A549 treated with AZD2906 at 1 μM for 4 hours (cell line): Measurements from ENCODE around the gene MIX23. TPM values are rescaled to one million over a fixed set of nuclear protein-coding genes. Genes with fewer than 3 reads are reported as not detected.

Experiments used
- total RNA-seq: library from RNA; stranded (reverse); fragments of 200-300 nt; extraction: Qiagen RNA extraction; gene quantifications from 5 replicates; pipeline ENCODE4 v1.2.3, GENCODE V29; 2022

MIX23 gene
- total RNA-seq, result 42.5 to 60.6 TPM (median 44.8 TPM) in 5 replicates

DNA sequence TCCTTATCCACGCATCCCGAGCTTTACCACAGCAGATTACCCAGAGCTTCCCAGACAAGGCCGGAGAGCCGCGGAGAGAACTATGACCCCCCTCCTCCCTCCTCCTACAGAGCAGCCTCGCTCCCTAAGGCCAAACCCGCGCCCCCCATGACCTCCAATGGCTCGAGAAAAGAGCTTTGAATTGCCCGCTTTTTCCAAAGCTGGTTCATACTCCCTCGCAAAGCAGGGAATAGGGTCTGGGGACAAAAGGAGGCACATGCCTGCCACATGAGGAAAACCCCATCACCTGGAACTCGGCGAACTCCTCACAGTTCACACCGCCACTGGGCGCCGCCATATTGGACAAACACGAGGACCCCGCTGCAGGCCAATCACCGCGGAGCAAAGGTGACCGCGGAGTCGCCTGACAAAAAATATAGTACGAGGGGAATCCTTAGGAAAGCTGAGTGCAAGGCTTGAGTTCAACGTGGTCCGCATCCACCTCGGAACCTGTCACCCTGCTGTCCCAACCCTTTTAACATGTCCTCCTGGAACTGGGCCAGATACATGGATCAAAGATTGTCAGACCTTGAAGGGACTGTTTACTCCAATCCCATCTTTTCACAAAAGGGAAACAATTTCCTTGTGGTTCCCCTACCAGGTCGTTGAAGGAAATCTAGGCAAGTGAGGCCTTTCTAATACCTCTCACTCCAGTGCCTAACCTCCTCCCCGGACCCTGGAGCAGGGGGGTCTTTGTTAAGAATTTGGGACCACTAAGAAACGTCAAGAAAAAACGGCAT, at the start of gene MIX23:
Gene MIX23, minus strand, starts transcription at position 344 of the 779 bp plus-strand sequence. Its CDS starts 7 bp downstream, at position 337.

GRCh38 chr3:122415762-122416654, 33.0 kb upstream of the MIX23 start, which contains the start of gene WDR5B:
Gene WDR5B, minus strand, starts transcription at chr3:122416062. Its CDS starts 534 bp downstream, at chr3:122415528.

DNA sequence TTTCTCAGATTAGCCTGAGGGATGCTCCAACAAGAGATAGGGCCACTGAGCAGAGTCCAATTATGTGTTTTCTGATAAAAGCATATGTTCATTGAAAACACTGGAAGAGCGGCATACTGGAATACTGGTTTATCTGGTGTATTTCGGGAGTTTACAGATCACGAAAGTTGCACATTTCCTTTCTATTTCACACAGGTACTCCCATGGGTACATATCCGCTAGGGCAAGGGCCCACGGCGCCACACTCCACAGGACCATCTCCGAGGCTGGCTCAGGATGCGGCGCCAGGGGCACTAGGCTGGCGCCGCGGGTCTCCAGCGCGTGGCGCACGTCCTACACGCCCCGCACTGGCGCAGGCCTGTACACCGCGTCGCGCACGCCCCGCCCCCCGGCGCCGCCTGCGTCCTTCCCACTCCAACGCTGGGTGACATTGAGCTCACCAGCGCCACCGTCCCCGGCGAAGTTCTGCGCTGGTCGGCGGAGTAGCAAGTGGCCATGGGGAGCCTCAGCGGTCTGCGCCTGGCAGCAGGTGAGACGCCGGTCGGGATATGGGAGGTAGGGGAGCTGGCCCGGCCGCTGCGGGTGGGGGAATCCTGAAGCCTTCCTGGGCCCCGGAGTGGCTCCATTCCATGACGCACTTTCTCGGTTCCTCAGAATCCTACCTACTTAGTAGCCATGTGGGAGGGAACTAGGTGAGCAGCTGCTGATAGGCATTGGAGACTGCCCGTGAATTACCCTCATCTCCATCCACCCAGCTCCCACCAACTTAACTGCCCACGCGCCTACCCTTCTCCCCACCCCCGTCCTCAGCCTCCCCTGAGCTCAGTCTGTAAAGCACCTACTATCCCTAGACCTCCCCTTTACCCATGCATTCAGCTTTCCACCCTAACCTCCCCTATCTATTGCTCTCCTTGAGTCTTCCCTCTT, 1.0 kb upstream of the MIX23 start, which contains the start of gene FAM162A:
Gene FAM162A, plus strand, starts transcription at position 412 of the 927 bp plus-strand sequence. Its CDS starts 84 bp downstream, at position 496.

GRCh38 chr3:122324871-122325323, 58.1 kb downstream of the MIX23 start, which contains the start of gene CSTA:
Gene CSTA, plus strand, starts transcription at chr3:122325248. Its CDS starts 45 bp downstream, at chr3:122325293.

Other genes with a start within 250 kb of the MIX23 start
- not detected in 5 replicates for gene CASR, start 199.6 kb downstream of the MIX23 start, total RNA-seq
- gene CSTA, start 58.0 kb downstream of the MIX23 start, total RNA-seq, result 0.81 to 1.1 TPM (median 0.86 TPM) in 5 replicates
- gene FAM162A, start 951 bp upstream of the MIX23 start, total RNA-seq, result 30.4 to 33.8 TPM (median 31.1 TPM) in 5 replicates
- gene WDR5B, start 32.8 kb upstream of the MIX23 start, total RNA-seq, result 2.9 to 3.7 TPM (median 3.5 TPM) in 5 replicates
- gene KPNA1, start 131.7 kb upstream of the MIX23 start, total RNA-seq, result 50.4 to 61.0 TPM (median 60.2 TPM) in 5 replicates
- gene PARP9, start 181.1 kb upstream of the MIX23 start, total RNA-seq, result 5.4 to 6.2 TPM (median 5.5 TPM) in 5 replicates
- 6.7 to 10.0 TPM (median 7.3 TPM) in 5 replicates for gene DTX3L, start 181.1 kb upstream of the MIX23 start, total RNA-seq
- gene PARP15, start 194.4 kb upstream of the MIX23 start, total RNA-seq, result not detected in 5 replicates